ENCODE results near the gene HSF2. TPM values are rescaled to one million over a fixed set of nuclear protein-coding genes. Genes with fewer than 3 reads are reported as not detected.

HSF2 gene
- total RNA-seq, 1 experiment from 2014 or later: 19.8 TPM

GRCh38 chr6:122426597-122426996, 27.1 kb downstream of the HSF2 start:
- intact Hi-C loops (cut with micrococcal nuclease): no loop called here
- H3K79me2 ChIP-seq (ENCODE audit: insufficient read depth, low read length): no peaks in the 10 kb centered on the region
- no peak overlapping the region for H3K4me3 ChIP-seq (replicated peaks in 1 of 2; ENCODE audit: low read depth in 1 of 2, low read length in 2 of 2)
- RAD21 ChIA-PET (ENCODE audit: low non-redundant PET in 1 of 2, low total read pairs in 2 of 2, uncharacterized antibody in 2 of 2, unreplicated experiment in 2 of 2): no interaction called here
- H3K9ac ChIP-seq (ENCODE audit: low read length): no peak overlapping the region
- H3K9me2 ChIP-seq (ENCODE audit: insufficient read depth): no peaks in the 10 kb centered on the region
- peaks cover 21 to 25% of the 10 kb centered on the region in 2 experiments for H3K36me3 ChIP-seq (ENCODE audit: control insufficient read depth in 1 of 2, insufficient read depth in 2 of 2, low read length in 2 of 2)
- no peak overlapping the region for H2AFZ ChIP-seq (ENCODE audit: low read depth, low read length, poor library complexity, severe bottlenecking)
- CTCF ChIA-PET: no interaction called here
- DNase-seq (ENCODE audit: low read depth, low spot score) (no peak), ATAC-seq (no peak)
- H3K27me3 ChIP-seq (ENCODE audit: insufficient read depth, low read length): no peaks in the 10 kb centered on the region
- no peak for TF ChIP-seq EGR1 (IDR thresholded peaks at IDR 0.05; ENCODE audit: low read depth)
- no peak for TF ChIP-seq ATF3 (IDR thresholded peaks at IDR 0.05)
- no peak for TF ChIP-seq EZH2 (IDR thresholded peaks at IDR 0.05)
- TF ChIP-seq SP1 (IDR thresholded peaks at IDR 0.05; ENCODE audit: low read depth): no peak
- TF ChIP-seq ELF1 (IDR thresholded peaks at IDR 0.05; ENCODE audit: borderline replicate concordance, low read depth): no peak
- TF ChIP-seq EZH2phosphoT487 (IDR thresholded peaks at IDR 0.05; ENCODE audit: borderline replicate concordance): no peak
- TF ChIP-seq CEBPB (IDR thresholded peaks at IDR 0.05; ENCODE audit: low read depth): no peak
- TF ChIP-seq CBX3 (IDR thresholded peaks at IDR 0.05; ENCODE audit: low read depth): no peak
- TF ChIP-seq SRF (IDR thresholded peaks at IDR 0.05; ENCODE audit: low read depth): no peak
- TF ChIP-seq ZBTB33 (IDR thresholded peaks at IDR 0.05; ENCODE audit: extremely low read depth, insufficient replicate concordance, low read length): no peak
- TF ChIP-seq CTCF (IDR thresholded peaks at IDR 0.05 in 2 of 3, conservative IDR thresholded peaks at IDR 0.05 in 1 of 3; ENCODE audit: borderline replicate concordance in 1 of 3, insufficient read depth in 1 of 3, low read depth in 2 of 3, low read length in 2 of 3): no peak
- no peak for TF ChIP-seq POLR2A (IDR thresholded peaks at IDR 0.05; ENCODE audit: borderline replicate concordance, extremely low read depth, insufficient read depth, insufficient read length)
- no peak overlapping the region for H3K27ac ChIP-seq (ENCODE audit: low read depth, low read length)
- H3K4me1 ChIP-seq (ENCODE audit: control insufficient read depth in 1 of 2, insufficient read depth in 2 of 2, low read length in 2 of 2): no peaks in the 10 kb centered on the region
- H3K9me3 ChIP-seq (ENCODE audit: control insufficient read depth in 1 of 2, insufficient read depth in 1 of 2, low read depth in 1 of 2, low read length in 2 of 2): no peaks in the 10 kb centered on the region
- POLR2A ChIA-PET: no interaction called here
- BruUV-seq (replicated peaks): no TSS peak
- no peak overlapping the region for H3K4me2 ChIP-seq (ENCODE audit: low read length)
- H4K20me1 ChIP-seq (ENCODE audit: insufficient read depth): no peaks in the 10 kb centered on the region; the same call in 1 of the 2 replicates

Data from HCT116 (cell line).